HG03097 (cell line): ENCODE results near the gene GSTO2.
A peak's percentile ranks its signal among the peaks of the same experiment; 100 is the strongest.
"Not testable (repeated sequence)": the region's sequence is repeated elsewhere in the genome, so short reads cannot be mapped to it uniquely, and the experiment has no call there.

ENCODE experiments used
- ATAC-seq: cut with Tn5 transposase; IDR thresholded peaks from one replicate; pipeline ENCODE4 v1.9.1; 2021; ENCODE audit not compliant: unreplicated experiment, low FRiP score

The GSTO2 gene

GRCh38 chr10:104268713-104269645 is at the start of gene GSTO2:
TSS of gene GSTO2 (plus strand) at chr10:104269184. CDS start at chr10:104274916, 5,732 bp downstream.
- peak; percentile 99 for ATAC-seq

DNA sequence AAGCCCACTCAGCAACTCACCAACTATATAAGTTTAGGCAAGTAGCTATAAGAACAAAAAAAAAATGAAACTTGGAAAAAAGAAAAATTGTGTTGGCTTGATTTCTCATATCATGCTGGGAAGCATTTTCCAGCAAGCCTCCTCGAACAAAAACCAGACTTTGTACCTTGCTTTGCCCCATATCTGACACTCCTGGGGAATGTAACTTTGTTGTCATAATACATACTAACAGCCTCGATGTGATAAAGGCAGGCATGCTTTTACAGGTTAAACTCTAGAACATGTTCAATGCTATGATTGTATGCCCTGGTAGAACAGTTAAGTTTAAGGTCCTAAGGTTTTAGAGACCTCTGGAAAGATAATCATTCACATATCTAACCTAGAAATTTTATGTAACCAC is 48.5 kb upstream of the GSTO2 start:
- no peak for ATAC-seq

DNA sequence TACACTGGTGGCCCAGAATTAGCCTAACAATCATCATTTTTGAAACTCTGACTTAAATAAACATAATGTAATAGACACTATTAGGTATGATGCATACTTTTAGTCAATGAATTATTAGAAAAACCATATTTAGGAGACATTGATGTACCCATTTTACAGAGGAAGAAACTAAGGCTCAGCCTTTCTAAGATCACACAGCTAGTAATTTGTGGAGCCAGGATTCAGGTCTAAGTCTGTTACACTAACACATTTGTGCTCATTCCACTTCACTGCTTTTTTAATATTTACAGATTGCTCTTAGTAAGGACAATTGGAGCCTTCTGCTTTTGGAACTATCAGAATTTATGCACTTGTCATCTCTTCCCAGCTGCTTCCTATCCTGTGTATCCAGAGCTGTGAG is 45.7 kb upstream of the GSTO2 start:
- no peak for ATAC-seq

GRCh38 chr10:104230490-104230889 is 38.5 kb upstream of the GSTO2 start:
- ATAC-seq = no peak

- peak; percentile 100 for ATAC-seq
Measured at GRCh38 chr10:104231784-104232612, 37.0 kb upstream of the GSTO2 start, which contains the start of gene CFAP43. TSS of gene CFAP43 (minus strand) at chr10:104232364. CDS start at chr10:104232246, 118 bp downstream.

DNA sequence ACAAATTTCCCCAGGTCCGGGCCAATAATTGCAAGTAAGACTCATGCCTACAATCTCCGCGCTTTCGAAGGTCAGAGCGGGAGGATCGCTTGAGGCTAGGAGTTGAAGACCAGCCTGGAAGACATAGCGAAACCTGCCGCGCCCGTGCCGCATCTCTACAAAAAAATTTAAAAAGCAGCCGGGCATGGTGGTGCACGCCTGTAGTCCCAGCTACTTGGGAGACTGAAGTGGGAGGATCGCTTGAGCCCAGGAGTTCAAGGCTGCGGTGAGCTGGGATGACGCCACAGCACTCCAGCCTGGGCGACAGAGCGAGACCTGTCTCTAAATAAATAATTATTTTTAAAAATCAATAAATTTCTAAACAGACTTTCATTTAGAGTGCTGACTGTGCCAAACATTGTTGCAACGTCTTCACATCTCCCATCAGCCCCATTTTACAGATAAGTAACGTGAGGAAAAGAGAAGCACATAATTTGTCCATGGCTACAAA is 36.3 kb upstream of the GSTO2 start:
- ATAC-seq = peak; percentile 10

GRCh38 chr10:104233817-104234216 is 35.2 kb upstream of the GSTO2 start:
- no peak for ATAC-seq

DNA sequence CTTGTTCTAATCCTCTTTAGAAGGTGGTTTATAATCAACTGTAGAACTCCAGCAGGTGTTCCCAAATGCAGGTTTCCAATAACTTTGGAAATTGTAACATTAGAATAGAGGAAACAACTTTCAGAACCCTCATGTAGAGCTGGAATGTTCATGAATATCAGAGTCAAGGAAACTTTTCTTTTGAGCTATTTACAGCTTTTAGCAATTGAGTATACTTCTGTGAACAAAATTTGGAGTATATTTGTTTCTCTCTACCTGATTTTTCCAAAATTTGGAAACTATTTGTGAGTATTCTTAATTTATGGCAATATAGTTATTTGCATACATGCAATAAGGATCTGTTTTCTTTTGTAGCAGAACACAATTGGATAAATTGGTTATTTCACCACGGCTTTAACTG is 34.0 kb upstream of the GSTO2 start:
- no peak for ATAC-seq

DNA sequence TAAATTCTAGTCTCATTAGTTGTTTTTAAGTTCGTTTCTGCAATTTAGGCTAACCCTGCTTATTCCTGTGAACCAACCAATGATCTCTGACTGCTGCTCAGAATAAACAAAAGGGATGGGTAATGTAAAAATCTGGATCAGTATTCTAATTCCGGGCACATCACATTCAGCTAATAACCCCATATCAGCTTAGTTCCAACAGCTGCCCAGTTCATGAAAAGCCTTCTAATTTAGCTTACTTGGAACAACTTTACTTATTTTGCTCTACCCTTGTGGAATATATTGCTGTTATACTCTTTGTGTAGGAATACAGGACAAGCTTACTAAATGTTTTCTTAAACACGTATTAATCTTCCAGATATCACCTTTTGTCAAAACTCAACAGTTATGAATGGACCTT is 33.2 kb upstream of the GSTO2 start:
- no peak for ATAC-seq

DNA sequence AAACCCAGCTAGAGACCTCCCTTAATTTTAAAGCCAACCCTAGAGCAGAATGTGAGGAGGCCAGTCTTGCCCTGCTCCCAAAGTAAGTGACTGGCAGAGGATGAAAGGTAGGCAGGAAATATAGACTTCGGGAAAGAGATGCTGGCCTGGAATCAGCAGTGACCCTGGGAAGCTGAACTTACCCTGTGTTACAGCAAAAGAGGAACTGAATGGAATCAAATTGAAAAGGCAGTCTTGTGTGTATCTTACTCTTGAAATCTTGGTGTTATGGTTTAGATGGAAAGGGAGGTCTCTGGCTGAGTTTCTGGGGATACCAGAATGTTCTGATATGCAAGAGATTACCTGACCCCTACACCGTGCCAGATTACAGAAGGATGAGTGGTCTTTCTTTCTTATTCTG is 28.9 kb upstream of the GSTO2 start:
- no peak for ATAC-seq

DNA sequence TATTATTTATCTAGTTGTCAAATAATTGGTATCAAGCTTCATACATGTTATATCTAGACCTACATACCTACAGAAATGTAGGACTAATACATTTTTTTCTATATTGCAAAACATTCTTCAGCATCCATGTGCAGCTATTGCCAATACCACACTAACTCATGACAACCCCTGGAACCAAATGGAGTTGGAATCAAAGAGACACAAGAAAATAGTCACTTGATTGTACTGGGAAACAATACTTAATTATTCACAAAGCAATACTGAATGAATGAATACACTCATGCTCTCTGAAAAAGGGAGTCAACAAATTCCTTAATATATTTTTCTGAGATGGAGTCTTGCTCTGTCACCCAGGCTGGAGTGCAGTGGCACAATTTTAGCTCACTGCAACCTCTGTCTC is 26.4 kb upstream of the GSTO2 start:
- no peak for ATAC-seq

DNA sequence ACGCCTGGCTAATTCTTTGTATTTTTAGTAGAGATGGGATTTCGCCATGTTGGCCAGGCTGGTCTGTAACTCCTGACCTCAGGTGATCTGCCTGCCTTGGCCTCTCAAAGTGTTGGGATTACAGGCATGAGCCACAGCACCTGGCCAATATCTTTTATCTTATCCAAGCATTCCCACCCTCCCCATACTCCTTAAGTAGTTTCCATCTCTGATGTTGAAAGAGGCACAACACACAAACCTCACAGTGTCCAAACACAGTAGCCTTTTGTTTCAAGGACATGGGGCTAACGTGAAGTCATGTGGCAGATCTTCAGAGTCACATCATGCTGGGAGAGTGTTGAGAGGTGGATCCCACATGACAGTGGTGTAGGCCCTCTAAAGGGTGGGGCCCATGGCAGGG is 26.0 kb upstream of the GSTO2 start:
- not testable (repeated sequence) for ATAC-seq

- no peak for ATAC-seq
Measured at GRCh38 chr10:104243512-104243911, 25.5 kb upstream of the GSTO2 start.

- ATAC-seq = no peak
Measured at GRCh38 chr10:104245066-104245632, 23.8 kb upstream of the GSTO2 start.

- ATAC-seq = no peak
Measured at GRCh38 chr10:104246976-104247375, 22.0 kb upstream of the GSTO2 start.

GRCh38 chr10:104247513-104248146 is 21.4 kb upstream of the GSTO2 start:
- no peak for ATAC-seq

GRCh38 chr10:104248931-104249330 is 20.1 kb upstream of the GSTO2 start:
- ATAC-seq = not testable (repeated sequence)

- no peak for ATAC-seq
Measured at GRCh38 chr10:104250371-104250770, 18.6 kb upstream of the GSTO2 start.

GRCh38 chr10:104251443-104251842 is 17.5 kb upstream of the GSTO2 start:
- no peak for ATAC-seq

- ATAC-seq = no peak
Measured at GRCh38 chr10:104252368-104252767, 16.6 kb upstream of the GSTO2 start.
